Sigmoid colon (tissue), 7 donors: Measurements from ENCODE around the gene FDXR. TPM values are rescaled to one million over a fixed set of nuclear protein-coding genes. Genes with fewer than 3 reads are reported as not detected.
"Not testable (repeated sequence)": the region's sequence is repeated elsewhere in the genome, so short reads cannot be mapped to it uniquely, and the experiment has no call there.

Source experiments
- DNase-seq: peaks from one replicate; pipeline ENCODE4 v3.0.0-alpha.2; 2019
- H3K27ac ChIP-seq, 4 donors: fragments of 200-600 bp; sonication (generic); one replicate each; pipeline ENCODE4 v1.5.1; 2016 to 2019; ENCODE audit warnings: mild to moderate bottlenecking in 1 of 4
- H3K27me3 ChIP-seq, 3 donors: fragments of 200-600 bp; sonication (generic); one replicate each; pipeline ENCODE4 v1.5.1; 2019; ENCODE audit warnings: mild to moderate bottlenecking in 1 of 3
- H3K36me3 ChIP-seq, 4 donors: fragments of 200-600 bp; sonication (generic); one replicate each; pipeline ENCODE4 v1.5.1; 2016 to 2019
- H3K4me1 ChIP-seq, 4 donors: fragments of 200-600 bp; sonication (generic); one replicate each; pipeline ENCODE4 v1.5.1; 2017 to 2019
- H3K4me3 ChIP-seq, 4 donors: fragments of 200-600 bp; sonication (generic); one replicate each; pipeline ENCODE4 v1.5.1; 2017 to 2019; ENCODE audit warnings: mild to moderate bottlenecking in 2 of 4, moderate library complexity in 1 of 4
- H3K9me3 ChIP-seq, 4 donors: fragments of 200-600 bp in 3 of 4; sonication (generic) in 3 of 4; one replicate each; pipeline versions ENCODE4 v1.5.1 to v1.6.1; 2013 to 2019
- CTCF ChIP-seq, 4 experiments: fragments of 450-650 bp in 3 of 4; fragments of 200-600 bp in 1 of 4; IDR thresholded peaks; one replicate each; pipeline ENCODE4 v1.5.1; 2016 to 2019; ENCODE audit warnings: antibody characterized with exemption in 4 of 4, mild to moderate bottlenecking in 3 of 4, moderate library complexity in 2 of 4
- EP300 ChIP-seq, 4 donors: sonication (generic); formaldehyde crosslinking; IDR thresholded peaks; one replicate each; pipeline ENCODE4 v1.6.1; 2017; ENCODE audit warnings: antibody characterized with exemption in 4 of 4
- POLR2A ChIP-seq, 2 donors: fragments of 450-650 bp; IDR thresholded peaks; one replicate each; pipeline ENCODE4 v1.6.1; 2016; ENCODE audit warnings: antibody characterized with exemption in 2 of 2, mild to moderate bottlenecking in 2 of 2, moderate library complexity in 2 of 2
- POLR2AphosphoS5 ChIP-seq, 4 donors: sonication (generic); formaldehyde crosslinking; IDR thresholded peaks; one replicate each; pipeline ENCODE4 v1.6.1; 2017; ENCODE audit warnings: antibody characterized with exemption in 4 of 4
- WGBS, 2 donors: extraction: QIAGEN DNeasy Blood & Tissue Kit; methylation state at CpG; one replicate each; pipeline ENCODE4 v1.1.7; 2013; 5-methylcytosine and 5-hydroxymethylcytosine counted together
- intact Hi-C: fragments of 100-400 bp; cut with DNase I; formaldehyde crosslinking; loops from one replicate; pipeline ENCODE4 v1.15.1; 2023
- polyA plus RNA-seq, 3 donors: library from polyadenylated mRNA; stranded (reverse); fragments of 200-250 nt; gene quantifications; one replicate each; pipeline ENCODE4 v1.2.3, GENCODE V29; 2013
- total RNA-seq, 4 donors: library from RNA; depleted of rRNA; stranded (reverse); fragments of >200 nt; gene quantifications; one replicate each; pipeline ENCODE4 v1.1.0, GENCODE V29; 2016
- donor health status: healthy with polysubstance abuse.
- donor health status: Bipolar disorder and iron deficiency.
- donor health status: healthy.

FDXR gene
- total and polyA plus RNA-seq, 7 donors, result 3.0 to 26.9 (median 8.6) TPM

GRCh38 chr17:74873874-74874614 lies 1.2 kb upstream of the FDXR start:
- Histone ChIP-seq H3K9me3 (no peaks in the 10 kb centered on the region), H3K4me3 (peak overlapping the region; percentile 43 to 63 (median 58)), H3K4me1 (peaks cover 0 to 20% (median 13%) of the 10 kb centered on the region in 4 donors), H3K27me3 (peaks cover 0 to 12% (median 0%) of the 10 kb centered on the region in 3 donors), H3K36me3 (no peaks in the 10 kb centered on the region), H3K27ac (peak overlapping the region; percentile 82 to 95 (median 90))
- no peak for TF ChIP-seq POLR2AphosphoS5 (IDR thresholded peaks at IDR 0.05)
- no peak for TF ChIP-seq CTCF (IDR thresholded peaks at IDR 0.05)
- TF ChIP-seq EP300 (IDR thresholded peaks at IDR 0.05), result no peak
- peak in 1 of 2 donors; percentile 16 for TF ChIP-seq POLR2A (IDR thresholded peaks at IDR 0.05)
- intact Hi-C loops, result loop anchor here (2.0 to 5.0 kb wide), 2 partner anchors 97 to 125 kb away; partner anchors contain the start of genes NAT9 and NHERF1
- 57 to 61% methylated on average over 6 of the region's 6 CpGs for WGBS, 2 donors
- DNase-seq, result no peak

GRCh38 chr17:74873037-74873873 lies 461 bp upstream of the FDXR start:
- Histone ChIP-seq H3K4me1 (peaks cover 0 to 20% (median 13%) of the 10 kb centered on the region in 4 donors), H3K4me3 (peak overlapping the region; percentile 49 to 63 (median 58)), H3K27ac (peak overlapping the region; percentile 82 to 95 (median 90)), H3K36me3 (no peaks in the 10 kb centered on the region), H3K27me3 (peaks cover 0 to 7% (median 0%) of the 10 kb centered on the region in 3 donors), H3K9me3 (no peaks in the 10 kb centered on the region)
- peak; percentile 100 for DNase-seq
- intact Hi-C loops, result loop anchor here (2.0 to 5.0 kb wide), 2 partner anchors 96 to 124 kb away; partner anchors contain the start of genes NAT9 and NHERF1
- 0% methylated on average over 55 of the region's 55 CpGs for WGBS, 2 donors
- TF ChIP-seq EP300 (IDR thresholded peaks at IDR 0.05) (peak in 1 of 4 donors; percentile 75), POLR2A (IDR thresholded peaks at IDR 0.05) (peak; percentile 97 to 99), CTCF (IDR thresholded peaks at IDR 0.05) (no peak), POLR2AphosphoS5 (IDR thresholded peaks at IDR 0.05) (peak; percentile 97 to 99 (median 98))

GRCh38 chr17:74871356-74872076 lies 1.3 kb downstream of the FDXR start:
- Histone ChIP-seq H3K27me3 (no peaks in the 10 kb centered on the region), H3K4me1 (peaks cover 0 to 20% (median 13%) of the 10 kb centered on the region in 4 donors), H3K27ac (no peak overlapping the region), H3K36me3 (no peaks in the 10 kb centered on the region), H3K4me3 (no peak overlapping the region), H3K9me3 (no peaks in the 10 kb centered on the region)
- intact Hi-C loops, result loop anchor here (2.0 to 5.0 kb wide), 2 partner anchors 94 to 123 kb away; partner anchors contain the start of genes NAT9 and NHERF1
- WGBS, 2 donors, result 85 to 87% methylated on average over 11 of the region's 11 CpGs
- TF ChIP-seq POLR2AphosphoS5 (IDR thresholded peaks at IDR 0.05), result no peak
- no peak for TF ChIP-seq POLR2A (IDR thresholded peaks at IDR 0.05)
- TF ChIP-seq EP300 (IDR thresholded peaks at IDR 0.05), result no peak
- TF ChIP-seq CTCF (IDR thresholded peaks at IDR 0.05), result no peak
- no peak for DNase-seq

GRCh38 chr17:74870512-74870911 lies 2.3 kb downstream of the FDXR start:
- peaks cover 0 to 20% (median 13%) of the 10 kb centered on the region in 4 donors for H3K4me1 ChIP-seq
- H3K36me3 ChIP-seq, result no peaks in the 10 kb centered on the region
- intact Hi-C loops, result loop anchor here (5.0 kb wide), 1 partner anchor 93 kb away; the partner anchor contains the start of gene NAT9
- no peak overlapping the region for H3K4me3 ChIP-seq
- WGBS, 2 donors, result 89 to 92% methylated on average over 3 of the region's 3 CpGs
- no peak overlapping the region for H3K27ac ChIP-seq
- DNase-seq, result no peak
- TF ChIP-seq EP300 (IDR thresholded peaks at IDR 0.05), result no peak
- no peak for TF ChIP-seq POLR2AphosphoS5 (IDR thresholded peaks at IDR 0.05)
- no peak for TF ChIP-seq CTCF (IDR thresholded peaks at IDR 0.05)
- TF ChIP-seq POLR2A (IDR thresholded peaks at IDR 0.05), result no peak
- H3K9me3 ChIP-seq, result no peaks in the 10 kb centered on the region
- H3K27me3 ChIP-seq, result no peaks in the 10 kb centered on the region

GRCh38 chr17:74870028-74870427 lies 2.8 kb downstream of the FDXR start:
- H3K27me3 ChIP-seq, H3K27ac ChIP-seq, H3K36me3 ChIP-seq, DNase-seq, H3K4me3 ChIP-seq, H3K9me3 ChIP-seq: not testable (repeated sequence)
- WGBS, 2 donors, result 93 to 96% methylated on average over 9 of the region's 9 CpGs
- H3K4me1 ChIP-seq, result peaks cover 0 to 20% (median 13%) of the 10 kb centered on the region in 4 donors
- intact Hi-C loops, result loop anchor here (5.0 kb wide), 1 partner anchor 93 kb away; the partner anchor contains the start of gene NAT9
